Neutrophil (primary cell): ENCODE measurements around the gene CCT6B.
A peak's percentile ranks its signal among the peaks of the same experiment; 100 is the strongest.

Source experiments
- H3K27ac ChIP-seq: fragments of 200-600 bp; sonication (generic); 2 replicates; pipeline ENCODE4 v1.5.1; 2016; ENCODE audit warnings: mild to moderate bottlenecking, moderate library complexity
- H3K27me3 ChIP-seq: fragments of 200-600 bp; sonication (generic); 2 replicates; pipeline ENCODE4 v1.6.0; 2016; ENCODE audit warnings: mild to moderate bottlenecking
- H3K36me3 ChIP-seq: fragments of 200-600 bp; sonication (generic); 2 replicates; pipeline ENCODE4 v1.5.1; 2017
- H3K4me1 ChIP-seq, 2 experiments: fragments of 200-600 bp in 1 of 2; sonication (generic) in 1 of 2; 1 replicate in 1 of 2; 2 replicates in 1 of 2; pipeline versions ENCODE4 v1.5.1 to v1.6.1; 2013 to 2016; ENCODE audit warnings: low read depth in 1 of 2, low read length in 1 of 2, mild to moderate bottlenecking in 1 of 2, moderate library complexity in 1 of 2; ENCODE audit not compliant: control insufficient read depth in 1 of 2, insufficient read depth in 1 of 2
- H3K4me3 ChIP-seq, 2 experiments: fragments of 200-600 bp in 1 of 2; sonication (generic) in 1 of 2; 1 replicate in 1 of 2; 2 replicates in 1 of 2; pipeline ENCODE4 v1.5.1; 2013 to 2016; ENCODE audit warnings: low read depth in 1 of 2, low read length in 1 of 2, mild to moderate bottlenecking in 1 of 2, moderate library complexity in 1 of 2
- H3K9me3 ChIP-seq: fragments of 200-600 bp; sonication (generic); 2 replicates; pipeline ENCODE4 v1.5.1; 2016
- TF ChIP-seq, protein P1 (sequence below): fragments of 200-600 bp; sonication (generic); IDR thresholded peaks from 2 replicates; pipeline ENCODE4 v1.5.1; 2016; ENCODE audit warnings: antibody characterized with exemption

CCT6B gene

DNA sequence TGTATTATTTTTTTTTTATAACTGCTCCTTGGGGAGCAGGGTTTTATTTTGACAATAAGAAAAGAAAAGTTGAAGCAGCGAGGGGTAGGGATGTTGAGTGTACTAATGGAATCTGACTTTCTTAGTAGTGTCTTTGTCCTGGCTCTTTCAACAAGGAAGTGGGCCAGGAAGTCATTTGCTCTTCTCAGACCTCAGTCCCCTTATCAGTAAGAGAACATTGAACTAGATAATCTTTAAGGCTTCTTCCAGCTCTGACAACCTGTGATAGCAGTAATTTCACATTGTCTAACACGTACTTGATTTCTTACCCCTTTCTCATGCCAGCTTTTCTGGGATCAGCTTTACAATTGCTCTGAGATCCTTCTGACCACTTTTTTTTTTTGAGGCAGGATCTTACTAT is 27.4 kb upstream of the CCT6B start:
- TF ChIP-seq, protein P1, sequence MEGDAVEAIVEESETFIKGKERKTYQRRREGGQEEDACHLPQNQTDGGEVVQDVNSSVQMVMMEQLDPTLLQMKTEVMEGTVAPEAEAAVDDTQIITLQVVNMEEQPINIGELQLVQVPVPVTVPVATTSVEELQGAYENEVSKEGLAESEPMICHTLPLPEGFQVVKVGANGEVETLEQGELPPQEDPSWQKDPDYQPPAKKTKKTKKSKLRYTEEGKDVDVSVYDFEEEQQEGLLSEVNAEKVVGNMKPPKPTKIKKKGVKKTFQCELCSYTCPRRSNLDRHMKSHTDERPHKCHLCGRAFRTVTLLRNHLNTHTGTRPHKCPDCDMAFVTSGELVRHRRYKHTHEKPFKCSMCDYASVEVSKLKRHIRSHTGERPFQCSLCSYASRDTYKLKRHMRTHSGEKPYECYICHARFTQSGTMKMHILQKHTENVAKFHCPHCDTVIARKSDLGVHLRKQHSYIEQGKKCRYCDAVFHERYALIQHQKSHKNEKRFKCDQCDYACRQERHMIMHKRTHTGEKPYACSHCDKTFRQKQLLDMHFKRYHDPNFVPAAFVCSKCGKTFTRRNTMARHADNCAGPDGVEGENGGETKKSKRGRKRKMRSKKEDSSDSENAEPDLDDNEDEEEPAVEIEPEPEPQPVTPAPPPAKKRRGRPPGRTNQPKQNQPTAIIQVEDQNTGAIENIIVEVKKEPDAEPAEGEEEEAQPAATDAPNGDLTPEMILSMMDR: no peak
- H3K36me3 ChIP-seq: peaks cover 16% of the 10 kb centered on the region

DNA sequence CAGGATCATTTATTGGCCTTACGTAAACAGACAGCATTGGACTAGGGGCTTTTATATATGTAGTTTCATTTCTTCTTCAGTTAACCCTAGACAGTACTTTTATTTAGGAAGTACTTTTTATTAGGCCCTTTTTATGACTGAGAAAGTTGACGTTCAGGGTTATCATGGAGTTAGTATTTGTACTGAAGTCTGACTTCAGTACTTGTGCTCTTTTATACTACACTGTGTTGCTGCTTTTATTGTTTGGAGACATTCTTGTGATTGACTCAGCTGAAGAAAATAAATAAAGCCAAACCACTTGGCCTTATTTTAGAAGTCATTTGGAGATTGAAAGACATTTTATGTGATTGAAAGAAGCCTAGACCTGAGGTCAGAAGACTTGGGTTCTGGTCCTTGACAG is 26.0 kb upstream of the CCT6B start:
- H3K4me1 ChIP-seq: peaks cover 38 to 41% of the 10 kb centered on the region in 2 experiments
- H3K27me3 ChIP-seq: no peaks in the 10 kb centered on the region
- H3K9me3 ChIP-seq: no peaks in the 10 kb centered on the region
- H3K27ac ChIP-seq: no peak overlapping the region
- peaks cover 16% of the 10 kb centered on the region for H3K36me3 ChIP-seq
- TF ChIP-seq, protein P1: no peak
- no peak overlapping the region for H3K4me3 ChIP-seq

More for the DNA sequence above, 27.4 kb upstream of the CCT6B start:
- no peaks in the 10 kb centered on the region for H3K27me3 ChIP-seq
- H3K9me3 ChIP-seq: no peaks in the 10 kb centered on the region
- H3K4me1 ChIP-seq: peaks cover 52 to 55% of the 10 kb centered on the region in 2 experiments
- peak overlapping the region; percentile 7 for H3K27ac ChIP-seq
- H3K4me3 ChIP-seq: no peak overlapping the region

DNA sequence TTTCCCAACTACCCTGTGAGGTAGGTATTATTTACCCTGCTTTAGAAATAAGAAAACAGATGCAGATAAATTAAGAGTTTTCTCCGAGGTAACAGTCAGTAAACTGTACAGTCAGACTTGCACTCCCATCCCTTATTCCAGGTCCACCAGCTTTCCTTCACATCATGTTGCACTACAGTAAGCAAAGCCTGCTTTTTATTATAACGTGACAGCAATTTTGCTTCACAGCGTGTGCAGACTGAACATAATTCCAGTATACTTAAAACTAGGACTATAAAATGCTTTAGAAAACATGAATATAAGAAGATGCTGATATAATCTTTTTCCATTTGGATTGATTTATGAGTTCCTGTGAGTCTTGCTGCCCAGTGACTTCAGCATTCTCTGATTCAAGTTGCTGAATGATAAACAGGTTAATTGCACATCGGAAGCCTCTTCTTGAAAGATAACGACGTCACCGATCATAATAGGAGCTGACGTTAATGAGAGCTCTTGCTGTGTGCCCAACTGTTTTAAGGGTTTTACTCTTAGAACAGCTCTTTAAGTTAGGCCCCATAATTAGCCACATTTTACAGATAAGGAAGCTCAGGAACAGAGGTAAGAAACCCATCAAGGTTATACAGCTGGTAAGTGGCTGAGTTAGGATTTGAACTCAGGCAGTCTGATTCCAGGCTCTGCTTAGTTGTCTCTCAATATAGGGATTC is 20.4 kb upstream of the CCT6B start:
- H3K4me1 ChIP-seq: peaks cover 22 to 24% of the 10 kb centered on the region in 2 experiments
- no peaks in the 10 kb centered on the region for H3K27me3 ChIP-seq
- TF ChIP-seq, protein P1: no peak
- peak overlapping the region; percentile 86 for H3K27ac ChIP-seq
- peaks cover 11% of the 10 kb centered on the region for H3K36me3 ChIP-seq
- H3K9me3 ChIP-seq: no peaks in the 10 kb centered on the region
- peak overlapping the region; percentile 79 to 80 for H3K4me3 ChIP-seq

DNA sequence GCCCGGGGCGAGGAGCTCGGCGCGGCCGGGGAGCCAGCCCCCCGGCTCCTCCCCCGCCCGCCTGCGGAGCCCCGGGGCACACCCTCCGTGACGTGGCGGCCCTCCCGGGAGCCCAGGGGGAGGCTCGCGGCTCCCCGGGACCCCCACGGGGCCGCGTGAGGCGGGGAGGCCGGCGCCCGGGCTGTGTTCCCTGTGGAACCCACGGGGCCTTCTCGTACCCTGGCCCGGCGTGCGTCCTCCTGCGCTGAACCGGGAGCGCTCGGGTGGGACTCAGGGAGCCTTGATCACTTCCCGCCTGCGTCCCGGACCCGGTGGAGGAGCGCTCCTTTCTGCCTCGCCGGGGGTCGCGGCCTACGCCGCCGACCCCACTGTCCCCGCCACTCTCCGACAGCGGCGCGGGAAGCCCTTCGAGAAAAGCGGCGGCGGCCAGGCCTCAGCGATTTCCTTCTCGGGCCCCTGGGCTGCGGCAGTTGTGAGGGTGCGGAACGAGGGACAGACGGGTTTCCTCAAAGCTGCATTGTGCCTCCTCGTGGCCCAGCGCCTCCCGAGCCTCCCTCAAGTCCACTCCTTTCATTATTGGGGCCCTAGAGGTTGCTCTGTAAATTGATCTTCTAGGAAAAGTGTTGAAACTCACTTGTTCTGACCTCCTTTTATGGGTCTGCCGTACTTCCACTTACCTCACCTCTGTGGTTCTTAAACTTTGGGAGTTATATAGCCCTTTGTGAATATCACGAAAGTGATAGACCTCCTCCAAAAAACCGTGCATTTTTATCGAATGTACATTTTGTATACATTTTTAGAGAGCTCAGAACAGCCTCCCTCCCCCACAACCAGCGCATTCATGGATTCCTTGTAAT is 19.6 kb upstream of the CCT6B start:
- Histone ChIP-seq H3K27me3 (no peaks in the 10 kb centered on the region), H3K9me3 (no peaks in the 10 kb centered on the region), H3K4me3 (peak overlapping the region; percentile 79 to 80)

DNA sequence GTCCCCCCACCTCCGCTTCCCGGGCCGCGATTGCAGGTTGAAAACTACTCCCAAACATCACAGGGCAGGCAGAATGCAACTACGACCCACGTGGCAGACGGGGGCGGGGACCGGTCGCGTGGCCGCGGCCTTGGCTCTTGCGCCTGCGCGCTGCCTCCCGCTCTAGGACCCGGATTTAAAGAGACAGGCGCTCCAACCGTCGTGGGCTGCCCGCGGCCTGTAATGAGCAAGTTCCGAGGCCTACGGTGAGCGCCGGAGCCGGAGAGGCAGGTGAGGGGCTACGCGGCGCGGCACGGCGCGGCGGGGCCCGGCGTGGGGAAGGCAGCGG is 19.1 kb upstream of the CCT6B start, which contains the start of gene LIG3:
Gene LIG3 (plus strand): TSS at position 160 of the 328 bp plus-strand sequence. CDS start 2,494 bp downstream, outside the sequence.
- H3K36me3 ChIP-seq: no peaks in the 10 kb centered on the region
- peak within 1 kb of the TSS; percentile 86 for H3K27ac ChIP-seq
- no peaks in the 10 kb centered on the region for H3K27me3 ChIP-seq
- H3K4me1 ChIP-seq: peaks cover 22 to 24% of the 10 kb centered on the region in 2 experiments
- H3K9me3 ChIP-seq: no peaks in the 10 kb centered on the region
- H3K4me3 ChIP-seq: peak within 1 kb of the TSS; percentile 79 to 80
- TF ChIP-seq, protein P1: no peak

More for the DNA sequence above, 19.6 kb upstream of the CCT6B start:
- TF ChIP-seq, protein P1: no peak
- H3K27ac ChIP-seq: peak overlapping the region; percentile 86
- peaks cover 22 to 24% of the 10 kb centered on the region in 2 experiments for H3K4me1 ChIP-seq
- peaks cover 5% of the 10 kb centered on the region for H3K36me3 ChIP-seq
